Thyroid gland (tissue), 4 donors: ENCODE data around the gene SMIM14.

Experiments used
- POLR2A ChIP-seq, 2 donors: fragments of 450-650 bp; IDR thresholded peaks; one replicate each; pipeline ENCODE4 v1.6.1; 2017; ENCODE audit warnings: antibody characterized with exemption in 2 of 2, mild to moderate bottlenecking in 2 of 2, moderate library complexity in 1 of 2
- TF ChIP-seq, protein P1 (sequence below), 6 experiments: fragments of 200-600 bp in 3 of 6; fragments of 450-650 bp in 3 of 6; sonication (generic) in 3 of 6; IDR thresholded peaks; one replicate each; pipeline ENCODE4 v1.5.1; 2016 to 2019; ENCODE audit warnings: antibody characterized with exemption in 6 of 6, mild to moderate bottlenecking in 2 of 6, inconsistent platforms in 1 of 6, moderate library complexity in 1 of 6

DNA sequence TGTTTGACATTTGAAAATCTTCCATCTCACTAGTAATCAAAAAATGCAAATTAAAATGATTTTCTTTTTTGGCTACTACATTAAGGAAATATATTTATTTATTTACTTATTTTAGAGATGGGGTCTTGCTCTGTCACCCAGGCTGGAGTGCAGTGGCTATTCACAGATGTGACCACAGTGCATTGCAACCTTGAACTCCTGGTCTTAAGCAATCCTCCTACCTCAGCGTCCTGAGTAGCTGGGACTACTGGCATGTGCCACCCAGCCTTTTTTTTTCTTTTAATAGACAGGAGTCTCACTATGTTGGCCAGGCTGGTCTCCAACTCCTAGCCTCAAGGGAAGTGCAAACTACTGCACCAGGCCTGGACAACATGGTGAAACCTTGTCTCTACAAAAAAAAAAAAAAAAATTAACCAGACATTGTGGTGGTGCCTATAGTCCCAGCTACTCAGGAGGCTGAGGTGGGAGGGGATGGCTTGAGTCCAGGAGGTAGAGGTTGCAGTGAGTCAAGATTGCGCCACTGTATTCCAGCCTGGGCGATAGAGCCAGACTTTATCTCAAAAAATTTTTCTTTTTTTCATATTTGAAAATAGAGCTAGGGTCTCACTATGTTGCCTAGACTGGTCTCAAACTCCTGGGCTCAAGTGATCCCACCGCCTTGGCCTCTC is 4.4 kb upstream of the SMIM14 start:
- TF ChIP-seq, protein P1, sequence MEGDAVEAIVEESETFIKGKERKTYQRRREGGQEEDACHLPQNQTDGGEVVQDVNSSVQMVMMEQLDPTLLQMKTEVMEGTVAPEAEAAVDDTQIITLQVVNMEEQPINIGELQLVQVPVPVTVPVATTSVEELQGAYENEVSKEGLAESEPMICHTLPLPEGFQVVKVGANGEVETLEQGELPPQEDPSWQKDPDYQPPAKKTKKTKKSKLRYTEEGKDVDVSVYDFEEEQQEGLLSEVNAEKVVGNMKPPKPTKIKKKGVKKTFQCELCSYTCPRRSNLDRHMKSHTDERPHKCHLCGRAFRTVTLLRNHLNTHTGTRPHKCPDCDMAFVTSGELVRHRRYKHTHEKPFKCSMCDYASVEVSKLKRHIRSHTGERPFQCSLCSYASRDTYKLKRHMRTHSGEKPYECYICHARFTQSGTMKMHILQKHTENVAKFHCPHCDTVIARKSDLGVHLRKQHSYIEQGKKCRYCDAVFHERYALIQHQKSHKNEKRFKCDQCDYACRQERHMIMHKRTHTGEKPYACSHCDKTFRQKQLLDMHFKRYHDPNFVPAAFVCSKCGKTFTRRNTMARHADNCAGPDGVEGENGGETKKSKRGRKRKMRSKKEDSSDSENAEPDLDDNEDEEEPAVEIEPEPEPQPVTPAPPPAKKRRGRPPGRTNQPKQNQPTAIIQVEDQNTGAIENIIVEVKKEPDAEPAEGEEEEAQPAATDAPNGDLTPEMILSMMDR (IDR thresholded peaks at IDR 0.05): no peak
- no peak for TF ChIP-seq POLR2A (IDR thresholded peaks at IDR 0.05)
